ENCODE measurements around the gene COA3.

The COA3 gene

DNA sequence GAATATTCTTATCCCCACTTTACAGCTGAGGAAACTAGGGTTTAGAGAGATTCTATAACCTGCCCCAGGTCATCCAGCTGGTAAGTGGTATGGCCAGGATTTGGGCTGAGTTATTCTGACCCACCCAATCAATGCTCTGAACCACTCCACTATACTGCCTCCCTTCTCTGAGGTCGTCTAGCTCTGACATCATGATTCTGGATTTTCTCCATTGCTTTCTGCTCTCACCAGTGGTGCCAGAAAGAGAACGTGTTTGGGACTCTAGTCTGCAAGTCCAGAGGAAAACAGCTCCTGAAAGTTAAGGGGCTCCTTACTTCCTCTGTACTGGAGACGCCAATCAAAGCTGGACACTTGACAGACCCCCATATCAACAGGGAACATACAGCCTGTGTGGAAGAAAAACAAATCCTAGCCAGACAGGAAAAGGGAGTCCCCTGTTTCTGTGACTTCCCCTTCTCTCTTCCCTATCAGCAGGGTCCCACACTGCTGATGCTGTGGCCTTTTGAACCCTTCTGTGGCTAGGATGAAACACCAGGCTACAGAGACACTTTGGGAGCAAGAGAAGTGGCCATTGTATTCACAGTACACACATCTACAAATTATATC lies 47.7 kb downstream of the COA3 start:
- DNase-seq (ENCODE audit: low read depth) = no peak

DNA sequence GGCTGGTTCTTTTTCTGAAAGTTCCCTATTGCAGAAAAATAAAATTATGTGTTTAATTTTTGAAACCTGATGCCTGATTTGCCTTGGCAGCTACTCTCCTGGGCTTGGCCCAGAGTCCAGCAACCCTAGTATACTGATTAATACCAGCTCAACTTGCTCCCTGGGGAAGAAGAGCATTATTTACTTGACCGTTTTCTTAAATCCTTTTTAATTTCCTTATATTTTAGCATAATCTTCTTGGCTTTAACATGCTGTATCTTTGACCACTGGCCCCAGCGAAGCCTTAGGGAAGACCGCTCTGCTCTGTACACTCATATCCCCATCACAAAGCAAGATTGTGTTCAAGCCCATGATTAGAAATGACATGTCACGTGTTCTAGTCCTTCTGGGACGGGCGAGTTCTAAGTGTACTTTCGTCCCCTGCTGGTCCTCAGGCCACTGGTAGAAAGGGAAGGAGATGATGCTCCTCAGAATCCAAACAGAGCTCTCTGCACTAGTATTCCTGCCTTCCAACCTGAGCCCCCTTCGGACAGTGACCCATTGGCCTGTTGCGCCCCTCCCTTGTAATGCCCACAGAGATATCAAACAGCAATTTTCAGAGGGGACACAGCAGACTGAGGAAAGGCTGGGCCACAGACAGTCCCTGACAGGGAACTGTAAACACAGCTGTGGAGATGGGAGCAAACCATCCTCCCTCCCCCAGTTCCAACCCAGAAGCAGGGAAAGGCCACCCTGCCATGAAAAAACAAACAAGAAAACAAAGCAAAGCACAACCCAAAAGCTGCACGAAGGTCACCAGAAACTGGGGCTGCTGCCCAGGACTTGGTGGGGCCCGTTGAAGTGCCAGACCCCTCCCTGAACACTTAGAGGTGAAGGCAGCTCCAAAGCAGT lies 49.4 kb downstream of the COA3 start:
- no peak for DNase-seq (ENCODE audit: low read depth)

DNA sequence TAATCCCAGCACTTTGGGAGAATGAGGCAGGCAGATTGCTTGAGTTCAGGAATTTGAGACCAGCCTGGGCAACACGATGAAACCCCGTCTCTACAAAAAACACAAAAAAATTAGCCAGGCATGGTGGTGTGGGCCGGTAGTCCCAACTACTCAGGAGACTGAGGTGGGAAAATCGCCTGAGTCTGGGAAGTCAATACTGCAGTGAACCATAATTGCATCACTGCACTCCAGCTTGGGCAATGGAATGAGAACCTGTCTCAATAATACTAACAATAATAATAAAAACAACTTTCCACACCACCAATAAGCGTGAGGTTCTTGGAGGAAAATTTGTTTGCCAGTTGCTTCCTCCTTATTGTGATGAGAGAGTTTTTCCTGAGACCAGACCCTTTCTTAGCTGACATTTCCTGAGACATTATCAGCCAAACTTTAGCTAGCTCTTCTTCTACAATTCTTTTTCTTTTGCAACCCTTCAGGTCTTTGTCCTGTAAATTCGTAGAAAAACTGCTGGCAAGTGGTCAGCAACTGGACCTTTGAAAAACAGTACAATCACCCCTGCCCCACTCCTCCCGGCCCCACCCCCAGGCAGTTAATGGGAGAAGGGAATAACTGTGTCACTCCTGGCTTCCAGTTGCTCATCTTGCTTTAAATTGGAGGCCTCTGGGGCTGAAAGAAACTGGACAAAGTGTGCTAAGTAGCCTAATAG lies 50.1 kb downstream of the COA3 start:
- DNase-seq (ENCODE audit: low read depth) = no peak
